Dermis microvascular lymphatic vessel endothelial cell (primary cell): Measurements from ENCODE around the gene RGS18. TPM values are rescaled to one million over a fixed set of nuclear protein-coding genes. Genes with fewer than 3 reads are reported as not detected.
"Not testable (repeated sequence)": the region's sequence is repeated elsewhere in the genome, so short reads cannot be mapped to it uniquely, and the experiment has no call there.

Source experiments
- DNase-seq, 2 donors: peaks; one replicate each; pipeline versions ENCODE4 v3.0.0 to v3.0.0-alpha.2; 2010; ENCODE audit warnings: low read depth in 2 of 2
- total RNA-seq: library from RNA; depleted of rRNA; stranded (reverse); fragments of >200 nt; gene quantifications from 2 replicates; pipeline ENCODE4 v1.2.1, GENCODE V29; 2014

RGS18 gene
- total RNA-seq, 1 donor from 2014 or later, result not detected

DNA sequence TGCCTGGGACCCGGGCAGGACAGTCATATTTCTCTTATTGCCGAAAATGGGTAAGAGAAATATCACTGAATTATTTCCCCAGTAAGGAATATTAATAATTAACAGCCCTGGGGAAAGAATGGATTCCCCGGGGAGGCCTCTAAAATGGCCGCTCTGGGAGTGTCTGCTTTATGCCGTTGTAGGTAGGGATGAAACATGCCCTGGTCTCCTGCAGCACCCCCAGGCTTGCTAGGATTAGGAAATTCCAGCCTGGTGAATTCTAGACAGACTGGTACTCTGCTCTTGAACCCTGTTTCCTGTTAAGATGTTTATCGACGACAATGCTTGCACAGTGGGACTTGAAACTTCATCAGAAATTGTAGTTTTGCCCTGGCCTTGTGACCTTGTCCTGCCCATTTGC is 6.7 kb downstream of the RGS18 start:
- DNase-seq, result not testable (repeated sequence)

DNA sequence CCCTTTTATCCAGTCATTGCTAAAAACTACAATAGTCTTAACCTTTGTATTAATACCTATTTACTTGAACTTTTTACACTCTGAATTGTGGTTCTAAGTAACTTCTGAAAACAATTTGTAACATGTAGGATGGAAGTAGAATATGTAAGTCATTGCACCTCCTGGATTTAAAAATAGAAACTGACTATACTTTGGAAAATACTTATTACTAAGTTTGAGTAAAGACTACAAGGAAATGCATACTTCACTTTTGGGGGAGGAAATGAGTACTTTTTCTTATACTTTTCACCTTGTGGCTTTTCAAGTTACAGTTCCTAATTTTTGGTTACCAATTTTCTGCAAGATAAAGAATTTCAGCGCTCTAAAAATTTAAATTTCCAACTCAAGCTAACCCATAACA is 8.7 kb downstream of the RGS18 start:
- DNase-seq, result no peak

DNA sequence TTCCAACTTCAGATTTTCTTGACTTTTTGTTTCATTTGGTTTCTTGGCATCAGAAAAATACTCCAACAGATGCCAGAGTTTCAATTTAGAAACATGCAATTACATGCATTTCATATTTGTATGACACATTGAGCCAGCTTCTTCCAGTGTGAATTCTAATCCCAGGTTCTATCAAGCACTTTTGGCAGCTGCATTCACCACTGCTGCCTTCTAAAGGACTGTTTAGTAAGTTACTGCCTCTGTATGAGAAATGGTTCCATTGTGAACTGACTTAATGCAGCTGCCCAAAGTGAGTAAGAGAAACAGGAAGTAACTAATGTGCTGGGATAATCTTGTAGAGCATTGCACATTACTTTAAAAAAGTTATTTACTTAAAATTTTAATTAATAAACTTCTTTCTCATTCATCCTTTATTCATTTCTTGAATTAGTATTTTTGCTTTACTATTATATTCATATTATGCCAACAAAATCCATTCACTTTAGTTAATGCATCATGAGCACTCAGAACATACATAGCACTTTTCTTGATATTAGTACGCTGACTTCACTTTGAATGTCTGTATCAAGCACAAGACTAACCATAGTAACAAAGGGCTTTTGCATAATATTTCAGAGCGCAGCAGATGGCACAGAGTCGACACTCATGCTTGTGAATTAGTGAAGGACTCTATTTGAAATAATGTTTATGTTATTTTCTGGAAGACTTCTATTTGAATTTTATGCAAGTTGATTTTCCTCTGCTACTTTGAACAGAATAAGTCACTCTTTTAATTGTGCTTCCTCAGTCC is 9.8 kb downstream of the RGS18 start:
- peak in 1 of 2 donors; percentile 55 for DNase-seq

DNA sequence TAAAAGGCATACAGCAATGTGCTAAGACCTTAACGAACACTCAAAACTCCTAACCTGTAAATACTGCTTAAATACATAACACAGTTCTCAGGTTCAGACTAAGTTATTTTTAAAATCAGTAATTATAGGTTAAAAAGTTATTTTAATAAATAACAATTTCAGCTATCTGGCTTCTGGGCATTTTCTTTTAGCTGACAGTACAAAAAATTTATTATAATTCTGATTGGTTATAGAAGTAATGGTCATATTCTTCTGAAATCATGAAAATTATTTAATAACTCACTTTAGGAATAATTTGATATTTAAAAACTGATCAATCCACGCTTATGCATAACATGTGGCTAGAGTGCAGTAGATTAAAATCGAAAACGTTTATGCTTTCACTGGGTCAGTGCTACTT is 10.7 kb downstream of the RGS18 start:
- peak in 1 of 2 donors; percentile 7 for DNase-seq

DNA sequence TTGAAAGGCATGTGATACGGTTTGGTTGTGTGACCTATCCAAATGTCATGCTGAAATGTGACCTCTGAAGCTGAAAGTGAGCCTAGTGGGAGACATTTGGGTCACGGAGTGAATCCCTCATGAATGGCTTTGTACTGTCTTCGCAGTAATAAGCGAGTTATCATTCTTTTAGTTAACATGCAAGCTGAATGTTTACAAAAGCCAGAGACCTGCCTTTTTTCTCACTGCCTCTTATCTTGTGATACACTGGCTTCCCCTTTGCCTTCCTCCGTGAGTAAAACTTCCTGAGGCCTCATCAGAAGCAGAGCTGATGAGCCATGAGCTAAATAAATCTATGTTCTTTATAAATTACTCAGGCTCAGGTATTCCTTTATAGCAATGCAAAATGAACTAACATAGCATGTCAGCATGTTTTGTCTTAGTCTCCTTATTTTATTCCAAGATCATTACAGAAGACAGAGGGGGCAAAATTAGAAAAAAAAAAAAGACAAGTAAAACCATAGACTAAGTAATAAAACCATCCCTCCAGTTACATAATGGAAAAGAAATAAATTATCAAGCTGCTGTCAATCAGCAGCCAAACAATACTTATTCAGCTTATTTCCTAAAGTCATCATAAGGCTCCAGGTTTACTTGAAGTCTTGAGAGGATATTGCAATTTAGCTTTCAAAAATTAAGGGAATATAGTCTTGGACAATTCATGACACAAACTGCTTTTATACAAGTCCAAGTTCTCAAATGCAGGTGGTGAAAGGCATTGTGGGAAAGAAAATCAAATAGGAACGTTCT is 12.1 kb downstream of the RGS18 start:
- peak; percentile 23 to 93 for DNase-seq

DNA sequence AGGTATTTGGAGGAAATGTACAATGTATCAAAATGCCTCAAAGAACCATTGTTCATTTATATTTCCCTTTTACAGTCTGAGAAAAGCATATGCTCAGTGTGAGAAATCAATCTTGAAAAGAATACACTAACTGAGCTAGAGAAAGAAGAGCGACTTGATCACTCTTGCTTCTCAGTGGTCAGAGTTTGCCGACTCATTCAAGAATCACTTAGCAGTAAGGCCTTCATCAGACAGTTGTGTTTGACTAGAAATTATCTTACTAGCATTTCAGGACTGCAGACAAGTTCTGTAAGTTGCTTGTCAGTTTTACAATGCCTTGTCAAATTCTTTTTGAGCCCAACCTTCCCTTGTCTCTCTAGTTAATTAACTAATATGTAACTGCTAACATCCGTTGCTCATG is 12.9 kb downstream of the RGS18 start:
- DNase-seq, result peak in 1 of 2 donors; percentile 13

DNA sequence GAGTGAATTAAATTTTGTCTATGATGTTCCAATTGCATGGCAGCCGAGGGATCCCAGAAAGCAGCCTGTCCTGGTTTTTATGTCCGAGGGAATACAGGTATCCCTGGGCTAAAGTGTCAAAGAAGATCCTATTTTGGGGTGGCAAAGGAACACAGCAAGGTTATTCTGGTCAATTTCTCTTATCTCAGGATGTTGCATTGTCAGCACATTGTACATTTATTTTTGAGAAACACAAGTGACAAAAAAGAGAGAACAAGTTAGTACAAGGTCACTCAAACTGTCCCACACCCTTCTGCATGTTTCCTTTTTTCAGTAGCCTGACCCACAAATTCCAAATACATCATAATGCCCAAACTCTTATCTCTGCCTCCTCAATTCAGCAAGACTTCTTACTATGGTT is 17.7 kb downstream of the RGS18 start:
- no peak for DNase-seq

DNA sequence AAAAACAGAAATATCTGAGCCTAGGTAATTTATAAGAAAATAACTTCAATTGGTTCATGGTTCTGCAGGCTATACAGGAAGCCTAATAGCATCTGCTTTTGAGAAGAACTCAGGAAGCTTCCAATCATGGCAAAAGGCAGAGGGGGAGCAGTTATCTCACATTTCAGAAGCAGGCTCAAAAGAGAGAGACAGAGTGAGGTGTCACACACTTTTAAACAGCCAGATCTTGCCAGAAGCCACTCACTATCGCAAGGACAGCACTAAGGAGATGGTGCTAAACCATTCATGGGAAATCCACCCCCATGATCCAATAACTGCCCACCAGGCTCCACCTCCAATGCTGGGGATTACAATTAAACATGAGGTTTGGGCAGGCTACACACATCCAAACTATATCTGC is 25.5 kb downstream of the RGS18 start:
- no peak for DNase-seq

DNA sequence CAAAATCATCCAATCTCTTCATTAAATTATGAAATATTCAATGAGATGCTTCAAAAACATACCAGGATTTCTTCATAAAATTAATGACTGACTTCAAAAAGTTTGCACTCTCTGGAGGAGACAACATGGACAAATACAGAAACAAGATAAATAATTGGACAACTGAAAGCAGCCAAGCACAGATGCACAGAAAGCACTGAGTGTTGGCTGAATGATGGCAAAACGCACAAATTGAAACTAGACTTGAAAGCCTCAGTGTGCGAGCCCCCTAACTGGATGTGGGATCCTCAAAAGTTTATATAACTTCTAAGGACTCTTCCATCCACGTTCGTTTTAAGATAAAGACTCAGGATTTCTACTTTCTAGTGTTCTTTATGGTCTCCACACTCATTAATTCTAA is 27.9 kb downstream of the RGS18 start:
- no peak for DNase-seq

DNA sequence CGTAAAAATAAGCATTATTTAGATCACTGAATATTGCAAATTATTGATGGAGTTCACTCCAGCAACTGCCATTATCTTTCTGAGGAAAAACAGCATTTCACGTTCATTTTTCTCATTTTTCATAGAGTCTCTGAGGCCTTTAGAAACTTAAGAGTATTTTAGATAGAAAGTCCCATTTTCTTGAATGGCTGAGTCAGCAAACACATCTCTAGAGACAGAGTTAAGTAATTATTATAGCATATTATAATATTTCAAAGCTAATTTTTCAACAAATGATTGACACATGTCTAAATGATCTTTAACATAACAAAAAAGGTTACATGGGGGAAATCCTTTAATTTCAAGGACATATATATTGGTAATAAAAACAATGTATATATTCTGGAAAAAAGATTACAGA is 31.8 kb downstream of the RGS18 start:
- DNase-seq, result no peak

DNA sequence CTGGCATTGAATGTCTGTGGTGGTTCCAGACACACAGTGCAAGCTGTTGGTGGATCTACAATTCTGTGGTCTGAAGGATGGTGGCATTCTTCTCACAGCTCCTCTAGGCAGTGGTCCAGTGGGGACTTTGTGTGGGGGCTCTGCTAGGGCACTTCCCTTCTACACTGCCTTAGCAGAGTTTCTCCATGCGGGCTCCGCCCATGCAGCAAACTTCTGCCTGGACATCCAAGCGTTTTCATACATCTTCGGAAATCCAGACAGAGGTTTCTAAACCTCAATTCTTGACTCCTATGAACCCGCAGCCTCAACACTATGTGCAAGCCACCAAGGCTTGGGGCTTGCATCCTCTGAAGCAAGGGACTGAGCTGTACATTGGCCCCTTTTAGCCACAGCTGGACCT is 43.0 kb downstream of the RGS18 start:
- no peak for DNase-seq

DNA sequence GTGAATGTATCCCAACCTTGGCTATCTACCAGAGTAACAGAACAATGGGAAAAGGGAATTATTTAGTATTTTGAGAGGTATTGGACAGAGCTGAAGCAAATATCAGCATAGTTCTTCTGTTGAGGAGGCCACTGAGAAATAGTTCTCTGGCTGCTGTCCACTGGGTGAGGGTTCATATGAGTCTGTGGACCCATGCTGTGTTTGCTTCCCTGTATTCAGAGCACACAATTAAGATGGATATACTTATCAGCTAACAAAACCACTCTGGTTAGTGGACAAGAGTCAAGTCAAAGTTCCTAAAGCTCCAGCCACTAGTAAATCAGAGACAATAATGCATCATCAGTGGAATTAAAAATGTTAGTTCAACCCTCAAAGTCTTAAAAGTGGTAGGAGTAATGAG is 66.1 kb downstream of the RGS18 start:
- no peak for DNase-seq

DNA sequence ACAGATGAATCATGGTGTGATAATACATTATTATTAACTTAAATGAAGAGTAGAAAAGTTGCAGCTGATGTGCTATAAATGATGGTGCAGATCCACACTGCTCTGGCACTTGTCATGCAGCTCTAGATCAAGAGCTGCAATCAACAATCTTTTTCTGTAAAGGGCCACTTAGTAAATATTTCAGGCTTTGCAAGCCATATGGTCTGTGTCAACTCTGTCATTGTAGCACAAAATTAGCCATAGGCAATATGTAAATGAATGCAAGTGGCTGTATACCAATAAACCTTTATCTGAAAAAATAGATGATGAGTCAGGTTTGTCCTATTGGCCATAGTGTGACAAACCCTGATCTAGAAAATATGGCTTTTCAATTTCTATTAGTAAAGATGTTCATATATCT is 66.6 kb downstream of the RGS18 start:
- DNase-seq, result no peak

DNA sequence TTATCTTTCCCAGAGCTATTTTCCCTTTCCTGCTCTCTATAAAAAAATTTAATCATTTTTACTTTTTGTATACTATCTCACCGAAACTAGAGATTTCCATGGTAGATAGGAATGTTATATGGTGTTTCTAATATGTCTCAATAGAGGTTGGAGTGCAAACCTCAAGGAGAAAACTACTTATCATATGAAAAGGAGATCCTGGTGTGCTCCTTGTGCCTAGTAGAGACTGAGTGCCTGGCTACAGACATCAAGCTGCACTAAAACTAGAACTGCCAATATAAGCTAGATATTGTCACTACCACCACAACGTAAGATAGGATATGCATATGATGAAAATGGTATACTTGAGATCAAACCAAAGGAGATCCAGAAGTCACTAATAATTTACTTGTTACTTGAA is 67.0 kb downstream of the RGS18 start:
- no peak for DNase-seq

DNA sequence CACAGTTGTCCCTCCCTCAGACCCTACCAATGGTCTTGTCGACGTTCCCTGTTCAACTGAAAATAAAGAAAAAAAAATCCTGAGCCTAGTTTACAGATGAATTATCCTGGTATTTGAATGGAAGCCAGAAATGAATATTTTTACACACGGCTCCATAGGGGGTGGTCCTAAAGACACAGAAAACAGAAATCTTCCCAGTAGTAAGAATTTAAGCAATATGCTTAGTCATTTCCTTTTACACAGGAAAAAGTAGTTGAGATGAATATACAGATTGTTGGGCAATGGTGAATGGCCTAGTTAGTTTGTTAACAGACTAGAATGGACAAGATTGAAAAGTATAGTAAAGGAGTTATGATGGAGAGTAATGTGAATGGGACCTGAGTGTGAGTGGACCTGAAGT is 67.4 kb downstream of the RGS18 start:
- DNase-seq, result peak in 1 of 2 donors; percentile 66

DNA sequence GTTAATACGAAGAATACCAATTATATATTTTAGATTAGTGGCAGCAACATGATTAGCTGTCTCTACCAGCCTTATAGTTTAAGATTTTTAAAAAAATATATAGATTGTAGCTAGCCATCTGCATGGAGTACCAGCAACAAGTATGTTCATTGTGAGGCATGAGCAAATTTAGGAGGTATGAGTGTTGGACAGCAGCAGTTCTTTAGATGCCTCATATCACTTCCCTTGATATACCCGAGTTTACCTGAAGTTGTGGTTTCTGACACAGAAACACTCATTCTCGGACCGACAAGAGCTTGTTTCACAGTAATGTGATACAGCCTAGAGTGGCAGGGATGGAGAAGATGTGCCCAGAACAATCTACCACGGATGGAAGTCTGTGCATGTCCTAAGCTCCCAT is 69.1 kb downstream of the RGS18 start:
- DNase-seq, result no peak

DNA sequence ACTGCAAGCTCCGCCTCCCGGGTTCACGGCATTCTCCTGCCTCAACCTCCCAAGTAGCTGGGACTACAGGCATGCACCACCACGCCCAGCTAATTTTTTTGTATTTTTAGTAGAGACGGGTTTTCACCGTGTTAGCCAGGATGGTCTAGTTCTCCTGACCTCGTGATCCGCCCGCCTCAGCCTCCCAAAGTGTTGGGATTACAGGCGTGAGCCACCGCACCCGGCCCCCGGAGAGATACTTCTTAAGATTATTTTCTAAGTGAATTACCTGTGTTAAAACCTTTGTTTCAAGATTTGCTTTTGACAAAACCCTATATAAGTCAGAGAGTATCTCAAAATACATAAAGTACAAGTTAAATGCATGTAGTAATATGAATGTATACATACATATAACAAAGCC is 69.7 kb downstream of the RGS18 start:
- DNase-seq, result not testable (repeated sequence)

DNA sequence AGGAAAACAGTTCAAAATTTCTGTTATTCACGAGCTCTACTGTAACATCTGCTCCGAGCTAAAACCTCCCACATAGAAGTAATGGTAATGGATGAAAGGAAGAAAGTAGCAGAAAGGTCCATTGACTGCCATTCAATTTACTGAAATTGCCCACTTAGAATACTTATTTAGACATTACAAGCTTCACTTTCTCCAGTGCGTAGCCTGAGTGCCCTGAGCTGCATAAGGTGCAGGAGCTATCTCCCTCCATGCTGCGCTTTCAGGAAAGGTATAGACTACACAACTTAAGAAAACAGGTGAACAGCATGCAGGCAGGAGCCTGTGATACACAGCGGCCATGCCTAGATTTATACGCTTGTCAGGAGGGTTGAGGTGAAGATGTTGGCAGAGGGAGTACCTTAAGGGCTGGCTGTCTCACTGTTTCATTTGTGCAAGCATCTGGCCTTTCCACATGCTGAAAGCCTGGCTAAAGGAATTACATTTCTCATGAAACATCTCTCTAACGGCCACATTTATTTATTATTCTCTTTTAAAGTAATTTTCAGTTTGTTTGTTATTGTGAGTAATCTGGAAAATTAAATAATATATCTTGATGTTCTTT is 74.7 kb downstream of the RGS18 start:
- no peak for DNase-seq

DNA sequence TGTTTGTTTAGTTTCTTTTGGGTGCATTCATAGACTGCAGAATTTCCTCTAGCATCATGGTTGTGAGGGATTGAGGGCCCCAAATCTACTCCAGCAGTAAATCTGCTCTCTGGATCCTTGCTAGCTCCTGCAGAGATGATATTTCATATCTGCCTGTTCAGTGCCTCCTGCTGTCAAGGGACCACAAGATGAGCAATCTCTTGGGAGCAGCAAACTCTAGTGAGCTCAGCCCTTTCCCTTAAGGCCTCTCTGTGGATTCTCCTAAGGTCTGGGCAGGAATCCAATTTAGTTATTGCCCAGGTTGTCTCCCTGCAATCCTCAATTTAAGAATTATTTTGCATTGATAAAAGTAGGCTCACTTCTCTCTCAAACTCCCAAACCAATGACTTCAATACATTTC is 76.9 kb downstream of the RGS18 start:
- DNase-seq, result no peak
